CD4-positive, alpha-beta T cell (primary cell): ENCODE data around the gene GTF2H2C. TPM values are rescaled to one million over a fixed set of nuclear protein-coding genes. Genes with fewer than 3 reads are reported as not detected.

Experiments used
- ATAC-seq: fragments of 200-7000 bp; cut with Tn5 transposase; one replicate; pipeline ENCODE4 v1.10.0; 2022; ENCODE audit warnings: mild to moderate bottlenecking; ENCODE audit not compliant: poor library complexity
- CTCF ChIA-PET: fragments of 350-600 bp; sonication (Branson Sonifier 250); formaldehyde crosslinking; loops from one replicate; lab custom pipeline; 2021; ENCODE audit warnings: antibody characterized with exemption, inconsistent platforms; lab: Charles Lee
- POLR2A ChIA-PET: fragments of 350-600 bp; sonication (Branson Sonifier 250); formaldehyde crosslinking; loops from one replicate; lab custom pipeline; 2021; ENCODE audit warnings: antibody characterized with exemption, inconsistent platforms; lab: Charles Lee
- DNase-seq, 14 experiments: peaks; one replicate each; pipeline ENCODE4 v3.0.0-alpha.2; 2013 to 2020; ENCODE audit warnings: mixed read lengths in 2 of 14
- H3K27ac ChIP-seq, 2 donors: one replicate each; pipeline versions ENCODE4 v1.5.1 to v1.7.0; 2013; ENCODE audit warnings: low read length in 2 of 2, low read depth in 1 of 2, mild to moderate bottlenecking in 1 of 2
- H3K27me3 ChIP-seq, 2 experiments: 1 replicate in 1 of 2; 2 replicates in 1 of 2; pipeline versions ENCODE4 v1.6.1 to v1.7.0; 2013; ENCODE audit warnings: low read length in 2 of 2, control low read depth in 1 of 2, mild to moderate bottlenecking in 1 of 2, moderate library complexity in 1 of 2; ENCODE audit not compliant: insufficient read depth in 2 of 2, control insufficient read depth in 1 of 2
- H3K36me3 ChIP-seq: one replicate; pipeline ENCODE4 v1.6.1; 2013; ENCODE audit warnings: low read length, control low read depth; ENCODE audit not compliant: insufficient read depth
- H3K4me1 ChIP-seq: one replicate; pipeline ENCODE4 v1.6.1; 2013; ENCODE audit warnings: low read length, control low read depth; ENCODE audit not compliant: insufficient read depth
- H3K4me3 ChIP-seq: one replicate; pipeline ENCODE4 v1.5.1; 2013; ENCODE audit warnings: mild to moderate bottlenecking, low read length, moderate library complexity
- H3K9me3 ChIP-seq, 2 experiments: 1 replicate in 1 of 2; 2 replicates in 1 of 2; pipeline versions ENCODE4 v1.6.1 to v1.7.0; 2013; ENCODE audit warnings: low read length in 2 of 2, mild to moderate bottlenecking in 2 of 2, control low read depth in 1 of 2, moderate library complexity in 1 of 2; ENCODE audit not compliant: control insufficient read depth in 1 of 2, insufficient read depth in 1 of 2
- H3K27ac Mint-ChIP-seq: one replicate; pipeline ENCODE4 v1.8.0; 2020; ENCODE audit warnings: mixed read lengths
- H3K27me3 Mint-ChIP-seq: one replicate; pipeline ENCODE4 v1.8.0; 2021; ENCODE audit warnings: mixed read lengths
- H3K36me3 Mint-ChIP-seq: one replicate; pipeline ENCODE4 v1.8.0; 2021; ENCODE audit warnings: low read depth, mixed read lengths
- H3K4me1 Mint-ChIP-seq: one replicate; pipeline ENCODE4 v1.8.0; 2021; ENCODE audit warnings: low read depth, mixed read lengths
- H3K4me3 Mint-ChIP-seq: one replicate; pipeline ENCODE4 v1.8.0; 2020; ENCODE audit warnings: mild to moderate bottlenecking, mixed read lengths
- H3K9me3 Mint-ChIP-seq: one replicate; pipeline ENCODE4 v1.8.0; 2020; ENCODE audit warnings: mixed read lengths
- intact Hi-C, 2 experiments: fragments of 100-400 bp; cut with DNase I in 1 of 2; cut with micrococcal nuclease in 1 of 2; formaldehyde crosslinking; loops; one replicate each; pipeline versions ENCODE4 v1.15.1 to v1.9.0; 2023 to 2025; cut with DNase I, micrococcal nuclease
- total RNA-seq, 174 experiments: library from RNA in 2 of 174; stranded (reverse) in 2 of 174; gene quantifications; one replicate each; pipeline ENCODE4 v1.2.3 and lab custom pipeline; 2021 to 2026
- TF ChIP-seq, protein P1 (sequence below): fragments of 200-600 bp; IDR thresholded peaks from one replicate; pipeline ENCODE4 v1.8.0; 2022; ENCODE audit warnings: antibody characterized with exemption, mild to moderate bottlenecking

GTF2H2C gene
- total RNA-seq, 2 experiments from 2014 or later, result 10.7 to 12.7 TPM

DNA sequence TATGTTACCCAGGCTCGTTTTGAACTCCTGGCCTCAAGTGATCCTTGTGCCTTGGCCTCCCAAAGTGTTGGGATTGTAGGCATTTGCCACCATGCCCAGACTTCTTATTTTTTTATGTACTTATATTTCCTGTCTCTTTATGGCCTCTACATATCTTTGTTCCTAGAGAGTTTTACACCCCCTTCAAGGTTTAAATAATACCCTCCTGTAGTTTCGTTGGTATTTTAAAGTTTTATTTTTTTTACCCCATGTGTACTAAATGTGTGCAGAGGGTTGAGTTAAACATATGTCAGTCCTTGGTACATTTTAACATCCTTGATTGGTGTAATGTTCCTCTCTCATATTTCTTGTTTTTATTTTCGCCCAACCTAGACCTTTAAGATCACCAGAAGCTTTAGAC is 38.0 kb upstream of the GTF2H2C start:
- Mint-ChIP-seq H3K36me3 (no peaks in the 10 kb centered on the region), H3K27me3 (no peaks in the 10 kb centered on the region), H3K9me3 (no peaks in the 10 kb centered on the region), H3K27ac (no peak overlapping the region), H3K4me3 (no peak overlapping the region), H3K4me1 (no peaks in the 10 kb centered on the region)
- Histone ChIP-seq H3K9me3 (no peaks in the 10 kb centered on the region), H3K4me1 (no peaks in the 10 kb centered on the region), H3K36me3 (no peaks in the 10 kb centered on the region), H3K4me3 (no peak overlapping the region), H3K27me3 (no peaks in the 10 kb centered on the region), H3K27ac (no peak overlapping the region)
- intact Hi-C loops, result no loop called here
- ChIA-PET CTCF (interaction anchor here (0.6 kb wide), 1 partner anchor 12 kb away, joined by 4 read pairs; no protein-coding TSS in a partner anchor), POLR2A (no interaction called here)
- DNase-seq, result no peak
- ATAC-seq, result no peak
- TF ChIP-seq, protein P1, sequence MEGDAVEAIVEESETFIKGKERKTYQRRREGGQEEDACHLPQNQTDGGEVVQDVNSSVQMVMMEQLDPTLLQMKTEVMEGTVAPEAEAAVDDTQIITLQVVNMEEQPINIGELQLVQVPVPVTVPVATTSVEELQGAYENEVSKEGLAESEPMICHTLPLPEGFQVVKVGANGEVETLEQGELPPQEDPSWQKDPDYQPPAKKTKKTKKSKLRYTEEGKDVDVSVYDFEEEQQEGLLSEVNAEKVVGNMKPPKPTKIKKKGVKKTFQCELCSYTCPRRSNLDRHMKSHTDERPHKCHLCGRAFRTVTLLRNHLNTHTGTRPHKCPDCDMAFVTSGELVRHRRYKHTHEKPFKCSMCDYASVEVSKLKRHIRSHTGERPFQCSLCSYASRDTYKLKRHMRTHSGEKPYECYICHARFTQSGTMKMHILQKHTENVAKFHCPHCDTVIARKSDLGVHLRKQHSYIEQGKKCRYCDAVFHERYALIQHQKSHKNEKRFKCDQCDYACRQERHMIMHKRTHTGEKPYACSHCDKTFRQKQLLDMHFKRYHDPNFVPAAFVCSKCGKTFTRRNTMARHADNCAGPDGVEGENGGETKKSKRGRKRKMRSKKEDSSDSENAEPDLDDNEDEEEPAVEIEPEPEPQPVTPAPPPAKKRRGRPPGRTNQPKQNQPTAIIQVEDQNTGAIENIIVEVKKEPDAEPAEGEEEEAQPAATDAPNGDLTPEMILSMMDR, result no peak

DNA sequence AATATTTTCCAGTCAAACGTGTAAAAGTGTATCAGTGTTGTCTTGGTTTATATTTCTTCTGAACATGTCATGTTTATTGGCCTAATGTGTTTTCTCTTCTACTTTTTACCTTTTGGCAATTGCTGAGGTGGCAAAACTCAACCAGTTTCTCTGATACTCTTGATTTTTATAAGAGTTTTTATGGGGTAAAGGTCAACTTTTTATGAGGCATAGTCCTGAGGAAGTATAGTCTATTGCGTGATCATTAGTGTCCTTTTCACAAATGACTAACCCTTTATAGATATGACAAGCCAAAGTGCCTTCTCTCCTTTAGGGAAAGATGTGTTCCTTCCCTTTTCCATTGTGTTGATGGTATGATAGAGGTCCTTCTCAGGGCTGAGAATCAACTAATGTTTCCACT is 34.5 kb upstream of the GTF2H2C start:
- Histone ChIP-seq H3K9me3 (no peaks in the 10 kb centered on the region), H3K27ac (no peak overlapping the region), H3K36me3 (no peaks in the 10 kb centered on the region), H3K4me3 (no peak overlapping the region), H3K27me3 (no peaks in the 10 kb centered on the region), H3K4me1 (no peaks in the 10 kb centered on the region)
- H3K4me1 Mint-ChIP-seq, result no peaks in the 10 kb centered on the region
- DNase-seq (no peak), ATAC-seq (no peak)
- no peak overlapping the region for H3K27ac Mint-ChIP-seq
- H3K9me3 Mint-ChIP-seq, result no peaks in the 10 kb centered on the region
- intact Hi-C loops, result no loop called here
- H3K27me3 Mint-ChIP-seq, result peaks cover 18% of the 10 kb centered on the region
- no peaks in the 10 kb centered on the region for H3K36me3 Mint-ChIP-seq
- ChIA-PET POLR2A (no interaction called here), CTCF (interaction anchor here (0.6 kb wide), 1 partner anchor 37 kb away, joined by 5 read pairs; no protein-coding TSS in a partner anchor)
- no peak overlapping the region for H3K4me3 Mint-ChIP-seq
- TF ChIP-seq, protein P1, result no peak

DNA sequence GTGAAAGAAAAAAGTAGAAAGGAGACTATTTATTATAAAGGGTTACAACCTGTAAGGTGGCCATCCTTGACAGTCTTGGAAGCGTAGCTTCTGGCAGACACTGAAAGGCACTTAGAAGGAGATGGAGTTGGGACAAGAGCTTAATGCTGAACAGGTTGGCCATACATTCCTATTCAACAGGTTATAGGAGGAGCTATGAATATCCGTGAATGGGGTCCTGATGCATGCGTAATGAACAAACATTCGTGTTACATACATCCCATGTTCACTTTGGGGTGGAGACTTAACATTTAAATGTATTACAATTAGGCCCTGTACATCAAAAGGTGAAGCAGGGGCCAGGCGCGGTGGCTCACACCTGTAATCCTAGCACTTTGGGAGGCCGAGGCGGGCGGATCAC is 33.3 kb upstream of the GTF2H2C start:
- Mint-ChIP-seq H3K9me3 (no peaks in the 10 kb centered on the region), H3K4me3 (no peak overlapping the region), H3K4me1 (no peaks in the 10 kb centered on the region), H3K27ac (no peak overlapping the region), H3K27me3 (peaks cover 25% of the 10 kb centered on the region), H3K36me3 (no peaks in the 10 kb centered on the region)
- CTCF ChIA-PET, result no interaction called here
- DNase-seq, result no peak
- Histone ChIP-seq H3K9me3 (no peaks in the 10 kb centered on the region), H3K27ac (no peak overlapping the region), H3K4me1 (no peaks in the 10 kb centered on the region), H3K4me3 (no peak overlapping the region), H3K27me3 (no peaks in the 10 kb centered on the region), H3K36me3 (no peaks in the 10 kb centered on the region)
- intact Hi-C loops, result no loop called here
- TF ChIP-seq, protein P1, result no peak
- POLR2A ChIA-PET, result no interaction called here
- no peak for ATAC-seq
